22Rv1 (cell line): ENCODE results near the gene RPL19.

ENCODE experiments used
- H3K27ac ChIP-seq: fragments of 450-650 bp; 2 replicates; pipeline ENCODE4 v1.5.1; 2017
- CTCF ChIP-seq: fragments of 450-650 bp; IDR thresholded peaks from 2 replicates; pipeline ENCODE4 v1.5.1; 2017; ENCODE audit warnings: mild to moderate bottlenecking
- ZFX ChIP-seq: fragments of 450-650 bp; IDR thresholded peaks from 2 replicates; pipeline ENCODE4 v1.6.1; 2017; ENCODE audit warnings: antibody characterized with exemption, borderline replicate concordance

RPL19 gene

GRCh38 chr17:39252788-39253460 lies 52.8 kb downstream of the RPL19 start:
- TF ChIP-seq CTCF (no peak), ZFX (no peak)
- H3K27ac ChIP-seq: no peak overlapping the region
